Breast epithelium (tissue), 3 donors: ENCODE results near the gene FANCC.
"Not testable (repeated sequence)": the region's sequence is repeated elsewhere in the genome, so short reads cannot be mapped to it uniquely, and the experiment has no call there.

Experiments used
- CTCF ChIP-seq, 3 donors: fragments of 450-650 bp; IDR thresholded peaks; one replicate each; pipeline ENCODE4 v1.5.1; 2016 to 2017; ENCODE audit warnings: antibody characterized with exemption in 3 of 3, mild to moderate bottlenecking in 3 of 3, moderate library complexity in 3 of 3
- POLR2A ChIP-seq: fragments of 450-650 bp; IDR thresholded peaks from one replicate; pipeline ENCODE4 v1.6.1; 2016; ENCODE audit warnings: antibody characterized with exemption, mild to moderate bottlenecking, moderate library complexity
- POLR2AphosphoS5 ChIP-seq, 3 donors: sonication (generic); formaldehyde crosslinking; IDR thresholded peaks; one replicate each; pipeline ENCODE4 v1.6.1; 2017; ENCODE audit warnings: antibody characterized with exemption in 3 of 3

GRCh38 chr9:95203019-95203418 is 114.5 kb downstream of the FANCC start:
- not testable (repeated sequence) for TF ChIP-seq CTCF (IDR thresholded peaks at IDR 0.05); POLR2A; POLR2AphosphoS5 (IDR thresholded peaks at IDR 0.05)
